HG02759 (cell line): ENCODE data around the gene ARHGAP26.
A peak's percentile ranks its signal among the peaks of the same experiment; 100 is the strongest.

Source experiments
- ATAC-seq: cut with Tn5 transposase; IDR thresholded peaks from one replicate; pipeline ENCODE4 v1.9.1; 2021; ENCODE audit warnings: mild to moderate bottlenecking, moderate library complexity; ENCODE audit not compliant: unreplicated experiment

Gene ARHGAP26

GRCh38 chr5:143147902-143148301, 377.7 kb downstream of the ARHGAP26 start:
- ATAC-seq = no peak

- ATAC-seq = no peak
Measured at GRCh38 chr5:143148771-143149170, 378.6 kb downstream of the ARHGAP26 start.

- ATAC-seq = no peak
Measured at GRCh38 chr5:143149759-143150158, 379.6 kb downstream of the ARHGAP26 start.

GRCh38 chr5:143151056-143151700, 381.0 kb downstream of the ARHGAP26 start:
- ATAC-seq = no peak

GRCh38 chr5:143152445-143152844, 382.3 kb downstream of the ARHGAP26 start:
- no peak for ATAC-seq

GRCh38 chr5:143153332-143154119, 383.3 kb downstream of the ARHGAP26 start:
- ATAC-seq = no peak

- ATAC-seq = no peak
Measured at GRCh38 chr5:143154510-143155370, 384.6 kb downstream of the ARHGAP26 start.

GRCh38 chr5:143155455-143155854, 385.3 kb downstream of the ARHGAP26 start:
- no peak for ATAC-seq

- ATAC-seq = no peak
Measured at GRCh38 chr5:143156086-143156485, 385.9 kb downstream of the ARHGAP26 start.

GRCh38 chr5:143156572-143156971, 386.4 kb downstream of the ARHGAP26 start:
- no peak for ATAC-seq

GRCh38 chr5:143159031-143159430, 388.9 kb downstream of the ARHGAP26 start:
- no peak for ATAC-seq

GRCh38 chr5:143161885-143162540, 391.8 kb downstream of the ARHGAP26 start:
- no peak for ATAC-seq

- ATAC-seq = no peak
Measured at GRCh38 chr5:143162810-143163209, 392.6 kb downstream of the ARHGAP26 start.

- ATAC-seq = no peak
Measured at GRCh38 chr5:143164557-143164956, 394.4 kb downstream of the ARHGAP26 start.

GRCh38 chr5:143165049-143165880, 395.1 kb downstream of the ARHGAP26 start:
- ATAC-seq = no peak

GRCh38 chr5:143166090-143166489, 395.9 kb downstream of the ARHGAP26 start:
- no peak for ATAC-seq

GRCh38 chr5:143166661-143167420, 396.7 kb downstream of the ARHGAP26 start:
- ATAC-seq = peak; percentile 77

GRCh38 chr5:143168171-143168741, 398.1 kb downstream of the ARHGAP26 start:
- ATAC-seq = no peak
